GM12878 (cell line): ENCODE measurements around the gene LTB. TPM values are rescaled to one million over a fixed set of nuclear protein-coding genes. Genes with fewer than 3 reads are reported as not detected.

ENCODE experiments used
- BCL3 ChIP-seq: IDR thresholded peaks from 2 replicates; pipeline ENCODE4 v1.6.1; 2011; ENCODE audit warnings: borderline replicate concordance, low read depth, mild to moderate bottlenecking, moderate library complexity, low read length; ENCODE audit not compliant: insufficient read depth, poor library complexity, severe bottlenecking
- BCLAF1 ChIP-seq: fragments of 450-650 bp; IDR thresholded peaks from 2 replicates; pipeline ENCODE4 v1.6.1; 2017; ENCODE audit warnings: antibody characterized with exemption, mild to moderate bottlenecking, moderate library complexity
- BRCA1 ChIP-seq: IDR thresholded peaks from 2 replicates; pipeline ENCODE4 v1.6.1; 2011; ENCODE audit warnings: low read depth, low read length, improper control_type of control experiment
- CBX5 ChIP-seq: sonication (generic); IDR thresholded peaks from 2 replicates; pipeline ENCODE4 v1.6.1; 2016; ENCODE audit warnings: low read depth, moderate library complexity, mild to moderate bottlenecking, inconsistent platforms
- DPF2 ChIP-seq: fragments of 450-650 bp; IDR thresholded peaks from 2 replicates; pipeline ENCODE4 v1.6.1; 2017; ENCODE audit warnings: mild to moderate bottlenecking
- E4F1 ChIP-seq: fragments of 450-650 bp; IDR thresholded peaks from 2 replicates; pipeline ENCODE4 v1.6.1; 2018; ENCODE audit warnings: borderline replicate concordance, mild to moderate bottlenecking; ENCODE audit not compliant: partially characterized antibody
- JUNB ChIP-seq: IDR thresholded peaks from 2 replicates; pipeline ENCODE4 v1.6.1; 2016; ENCODE audit warnings: antibody characterized with exemption, mild to moderate bottlenecking
- NFXL1 ChIP-seq: fragments of 450-650 bp; IDR thresholded peaks from 2 replicates; pipeline ENCODE4 v1.6.1; 2017; ENCODE audit warnings: antibody characterized with exemption, mild to moderate bottlenecking, borderline replicate concordance
- NR2F1 ChIP-seq: fragments of 450-650 bp; conservative IDR thresholded peaks from 2 replicates; pipeline ENCODE4 v1.6.1; 2017; ENCODE audit warnings: mild to moderate bottlenecking
- PKNOX1 ChIP-seq: fragments of 450-650 bp; IDR thresholded peaks from 2 replicates; pipeline ENCODE4 v1.6.1; 2016; ENCODE audit warnings: mild to moderate bottlenecking
- RELB ChIP-seq: fragments of 450-650 bp; IDR thresholded peaks from 2 replicates; pipeline ENCODE4 v1.6.1; 2017; ENCODE audit warnings: low read depth, mild to moderate bottlenecking, moderate library complexity
- SPI1 ChIP-seq: IDR thresholded peaks from 2 replicates; pipeline ENCODE4 v1.6.1; 2011; ENCODE audit warnings: low read depth, mild to moderate bottlenecking, low read length, moderate library complexity, borderline replicate concordance; ENCODE audit not compliant: insufficient read depth
- SUPT20H ChIP-seq: IDR thresholded peaks from 2 replicates; pipeline ENCODE4 v1.6.1; 2011; ENCODE audit warnings: low read depth, mild to moderate bottlenecking, low read length, moderate library complexity, borderline replicate concordance; ENCODE audit not compliant: control insufficient read depth
- ZBTB33 ChIP-seq: fragments of 450-650 bp; IDR thresholded peaks from 2 replicates; pipeline ENCODE4 v1.6.1; 2017; ENCODE audit warnings: mild to moderate bottlenecking
- ZNF24 ChIP-seq: fragments of 450-650 bp; IDR thresholded peaks from 2 replicates; pipeline ENCODE4 v1.6.1; 2017; ENCODE audit warnings: antibody characterized with exemption, mild to moderate bottlenecking
- polyA plus RNA-seq, 11 experiments: library from polyadenylated mRNA; depleted of rRNA in 4 of 11; unstranded in 6 of 11; stranded (reverse) in 5 of 11; fragments of >200 nt; fragmentation: Nextera tagmentation in 4 of 11; fragmentation: Illumina TruSeq in 1 of 11; extraction: Ambion mirVana in 4 of 11; extraction: Trizol in 1 of 11; gene quantifications; 1 replicate in 1 of 11; 2 replicates in 10 of 11; pipeline versions ENCODE4 v1.2.1 to v1.2.3, GENCODE V29; 2011 to 2016; ENCODE audit warnings: inconsistent platforms in 2 of 11, missing spikeins in 2 of 11, low read depth in 1 of 11
- total RNA-seq, 4 experiments: library from RNA; depleted of rRNA in 3 of 4; stranded (reverse); fragments of >200 nt in 3 of 4; fragmentation: Illumina TruSeq in 1 of 4; extraction: Trizol in 1 of 4; gene quantifications; 2 replicates each; pipeline versions ENCODE4 v1.2.1 to v1.2.3, GENCODE V29; 2013 to 2021

The LTB gene
- total and polyA plus RNA-seq, 10 of the 15 experiments (the other 5 are each of a cell fraction or from before 2014, with no cell fraction given) = 0.71 to 74.3 (median 20.0) TPM

GRCh38 chr6:31619805-31620585 lies 37.8 kb upstream of the LTB start (continued):
- TF ChIP-seq E4F1 (no peak), JUNB (peak; percentile 41; the same call in 1 of the 2 replicates), SUPT20H (no peak), CBX5 (0 out of 2 replicates have a peak, but pooled peaks have one; percentile 16), NFXL1 (no peak), BCL3 (no peak), BRCA1 (no peak), ZNF24 (no peak), DPF2 (peak; percentile 18; the same call in 1 of the 2 replicates), BCLAF1 (no peak), ZBTB33 (no peak), RELB (peak; percentile 93), NR2F1 (no peak), SPI1 (no peak), PKNOX1 (peak; percentile 57; the same call in 1 of the 2 replicates)
